GM23248 (cell line): ENCODE measurements around the gene TMEM151B.

Source experiments
- EZH2 ChIP-seq: fragments of 200-600 bp; sonication (generic); IDR thresholded peaks from 2 replicates; pipeline ENCODE4 v1.6.1; 2018; ENCODE audit warnings: antibody characterized with exemption, mild to moderate bottlenecking; ENCODE audit not compliant: insufficient read depth, poor library complexity, severe bottlenecking
- EZH2phosphoT487 ChIP-seq: fragments of 200-600 bp; sonication (generic); IDR thresholded peaks from 2 replicates; pipeline ENCODE4 v1.6.1; 2018; ENCODE audit warnings: antibody characterized with exemption, moderate library complexity, mild to moderate bottlenecking, low read depth; ENCODE audit not compliant: insufficient read depth

DNA sequence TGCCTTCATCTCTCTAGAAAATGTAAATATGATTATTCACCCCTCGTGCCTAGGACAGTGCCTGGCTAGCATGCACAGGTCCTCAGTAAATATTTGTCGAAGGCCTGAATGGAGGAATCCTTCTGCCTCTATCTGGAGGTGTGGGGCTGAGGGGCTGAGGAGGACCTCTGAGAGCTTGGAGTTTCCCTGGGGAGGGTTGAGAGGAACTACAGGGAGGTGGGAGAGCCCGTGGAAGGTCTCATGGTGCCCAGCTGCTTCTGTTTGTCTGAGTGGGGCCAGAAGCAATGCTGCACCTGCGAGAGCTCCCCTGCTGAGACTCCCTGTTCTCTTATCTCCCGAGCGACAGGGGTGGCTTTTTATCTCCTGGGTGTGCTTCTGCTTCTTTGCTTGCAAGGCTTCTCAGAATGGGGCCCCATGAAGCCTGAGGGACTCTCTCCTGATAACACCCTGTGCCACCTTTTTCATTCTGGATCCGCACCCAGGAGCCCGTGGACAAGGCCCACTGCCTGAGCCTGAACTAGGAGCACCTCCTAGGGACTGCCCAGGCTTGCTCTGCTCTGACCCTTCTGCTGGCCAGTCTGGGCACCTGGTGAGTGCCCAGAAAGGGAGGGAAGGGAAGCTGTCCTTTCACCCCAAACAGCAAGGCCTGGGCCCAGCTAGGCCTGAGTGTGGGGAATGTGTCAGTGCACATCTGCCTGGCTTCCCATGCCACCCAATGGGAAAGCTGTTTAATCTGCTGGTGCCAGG is 44.5 kb upstream of the TMEM151B start:
- TF ChIP-seq EZH2 = no peak
- TF ChIP-seq EZH2phosphoT487 = no peak
